IPS DF 19.7 (cell line): ENCODE measurements around the gene SLC44A5.
"Not testable (repeated sequence)": the region's sequence is repeated elsewhere in the genome, so short reads cannot be mapped to it uniquely, and the experiment has no call there.

Source experiments
- DNase-seq: peaks from one replicate; pipeline ENCODE4 v3.0.0-alpha.2; 2013; ENCODE audit warnings: low read depth, low spot score

The SLC44A5 gene

DNA sequence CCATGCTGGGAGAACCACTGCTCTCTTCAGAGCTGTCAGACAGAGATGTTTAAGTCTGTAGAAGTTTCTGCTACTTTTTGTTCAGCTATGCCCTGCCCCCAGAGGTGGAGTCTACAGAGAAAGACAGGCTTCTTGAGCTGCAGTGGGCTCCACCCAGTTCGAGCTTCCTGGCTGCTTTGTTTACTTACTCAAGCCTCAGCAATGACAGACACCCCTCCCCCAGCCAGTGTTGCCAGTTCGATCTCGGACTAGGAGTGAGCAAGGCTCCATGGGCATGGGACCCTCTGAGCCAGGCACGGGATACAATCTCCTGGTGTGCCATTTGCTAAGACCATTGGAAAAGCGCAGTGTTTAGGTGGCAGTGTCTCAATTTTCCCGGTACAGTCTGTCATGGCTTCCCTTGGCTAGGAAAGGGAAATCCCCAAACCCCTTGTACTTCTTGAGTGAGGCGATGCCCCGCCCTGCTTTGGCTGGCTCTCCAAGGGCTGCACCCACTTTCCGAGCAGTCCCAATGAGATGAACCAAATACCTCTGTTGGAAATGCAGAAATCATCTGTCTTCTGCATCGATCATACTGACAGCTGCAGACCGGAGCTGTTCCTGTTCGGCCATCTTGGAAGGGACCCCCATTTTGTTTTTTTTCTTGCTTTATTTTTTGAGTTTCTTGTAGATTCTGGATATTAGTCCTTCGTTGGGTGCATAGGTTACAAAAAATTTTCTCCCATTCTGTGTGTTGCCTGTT is 429.5 kb downstream of the SLC44A5 start:
- DNase-seq, result not testable (repeated sequence)

DNA sequence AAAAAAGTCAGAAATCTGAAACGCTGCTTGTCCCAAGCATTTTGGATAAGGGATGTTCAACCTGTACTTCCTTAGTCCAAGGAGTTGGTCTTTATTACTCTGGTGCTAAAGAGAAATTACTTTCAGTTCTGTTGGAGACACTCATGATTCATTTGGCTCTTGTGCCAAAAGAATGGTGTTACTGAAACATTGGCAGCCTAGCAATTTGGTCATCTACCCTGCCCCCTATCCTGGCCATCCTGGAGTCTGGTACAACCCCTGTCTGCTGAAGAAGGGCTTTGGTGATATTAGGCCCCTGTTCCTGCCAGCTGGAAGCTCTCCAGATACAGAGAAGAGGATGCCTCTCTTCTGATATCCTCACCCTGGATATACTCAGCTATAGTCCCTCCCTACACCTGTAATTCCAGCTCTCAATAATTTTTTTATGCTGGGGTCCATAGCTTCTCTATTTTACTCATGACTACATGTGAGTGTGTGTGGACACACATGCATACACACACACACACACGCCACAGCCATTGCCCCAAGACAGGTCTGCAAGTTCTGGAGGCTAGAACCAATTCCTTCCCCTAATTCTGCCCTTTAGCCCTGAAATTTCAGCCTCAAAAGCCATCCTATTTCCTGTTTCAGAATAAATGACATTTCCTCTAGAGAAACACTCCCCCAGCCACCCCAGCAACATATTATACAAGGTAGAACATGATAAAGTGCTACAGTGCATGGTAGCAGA is 436.7 kb downstream of the SLC44A5 start:
- no peak for DNase-seq

DNA sequence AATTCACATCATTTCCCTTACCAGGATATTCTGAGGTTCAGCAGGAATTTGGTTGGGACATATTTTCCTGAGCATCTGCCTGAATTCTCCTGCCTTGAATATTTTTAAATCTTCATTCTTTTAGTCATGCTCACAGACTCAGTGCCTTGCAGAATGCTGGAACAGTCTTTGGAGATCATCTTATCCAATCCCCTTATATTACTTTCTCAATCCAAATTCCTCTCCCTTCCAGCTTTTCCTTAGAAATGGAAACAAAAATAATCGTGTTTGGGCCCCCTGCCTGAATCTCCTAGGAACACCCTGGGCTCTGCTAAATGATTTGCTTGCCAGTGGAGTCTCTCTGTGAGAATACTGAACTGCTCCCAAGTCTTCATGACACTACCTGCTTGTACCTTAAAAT is 438.4 kb downstream of the SLC44A5 start:
- DNase-seq, result no peak

DNA sequence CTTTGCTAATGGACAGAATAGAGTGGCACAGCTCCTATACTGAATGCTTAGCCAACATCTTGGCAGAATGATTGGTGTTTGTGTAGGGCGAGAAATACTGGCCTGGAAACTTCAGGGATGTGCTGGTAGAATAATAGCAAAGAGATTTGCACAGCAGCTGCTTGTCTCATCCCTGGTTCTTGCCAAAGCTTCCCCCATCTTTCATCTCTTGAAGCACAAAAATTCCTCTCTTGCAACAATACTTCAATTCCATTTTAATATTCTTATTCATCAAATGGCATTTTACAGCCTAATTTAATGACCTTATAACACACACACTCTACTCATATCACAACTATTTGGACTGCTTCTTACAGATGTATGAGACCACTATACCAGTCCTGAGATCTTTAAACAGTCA is 439.0 kb downstream of the SLC44A5 start:
- no peak for DNase-seq

DNA sequence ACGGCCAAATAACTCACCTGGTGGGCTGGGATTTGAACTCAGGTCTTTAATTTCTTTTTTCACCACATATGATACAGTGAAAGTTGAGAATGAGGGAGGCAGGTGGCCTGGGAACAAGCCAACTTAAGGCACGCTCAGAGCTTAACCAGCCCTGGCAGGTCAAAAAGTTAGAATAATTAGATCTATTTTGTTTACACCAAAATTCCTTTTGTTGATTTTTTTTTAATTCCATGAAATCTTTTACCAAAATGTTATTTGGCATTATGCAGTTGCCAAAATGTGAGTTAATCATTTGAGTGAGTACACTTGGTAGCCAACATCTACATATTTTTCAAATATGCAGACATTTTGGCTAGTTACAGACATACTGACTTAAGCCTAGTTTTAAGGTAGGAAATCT is 439.9 kb downstream of the SLC44A5 start:
- no peak for DNase-seq

DNA sequence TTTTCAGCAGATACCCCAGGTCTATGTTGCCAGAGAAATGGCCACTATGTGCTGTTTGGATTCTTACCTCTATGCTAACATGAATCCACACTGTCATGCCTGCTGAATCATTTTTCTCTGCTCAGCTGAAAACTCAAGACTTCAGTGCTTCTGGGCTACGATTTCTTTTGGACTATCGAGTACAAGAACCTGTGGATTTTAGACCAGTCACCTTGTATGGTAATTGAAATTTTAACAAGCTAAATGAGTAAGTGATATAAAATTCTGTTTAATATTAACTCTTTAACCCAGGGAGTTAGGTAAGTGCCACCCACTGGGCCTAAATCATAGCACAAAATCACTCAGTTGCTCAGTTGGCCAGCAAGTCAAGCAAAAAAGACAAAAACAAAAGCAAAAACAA is 440.9 kb downstream of the SLC44A5 start:
- no peak for DNase-seq

DNA sequence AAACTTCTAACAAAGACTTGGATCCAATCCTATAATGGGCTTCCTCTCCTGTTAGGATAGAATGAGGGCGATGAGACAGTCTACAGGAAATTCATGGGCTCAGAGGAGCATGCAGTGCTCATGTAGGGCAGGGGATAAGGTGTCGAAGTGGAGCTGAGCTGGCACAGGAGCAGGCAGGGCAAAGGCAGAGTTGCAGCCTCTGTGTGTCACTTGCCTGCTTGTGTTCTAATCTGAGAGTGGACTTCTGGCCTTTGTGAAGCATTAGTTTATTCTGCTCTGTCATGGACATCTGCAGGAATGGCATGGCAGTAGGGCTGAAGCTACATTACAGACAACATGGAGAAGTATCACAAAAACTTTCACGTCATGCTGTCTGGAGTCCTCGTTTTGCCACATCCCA is 444.1 kb downstream of the SLC44A5 start:
- no peak for DNase-seq

DNA sequence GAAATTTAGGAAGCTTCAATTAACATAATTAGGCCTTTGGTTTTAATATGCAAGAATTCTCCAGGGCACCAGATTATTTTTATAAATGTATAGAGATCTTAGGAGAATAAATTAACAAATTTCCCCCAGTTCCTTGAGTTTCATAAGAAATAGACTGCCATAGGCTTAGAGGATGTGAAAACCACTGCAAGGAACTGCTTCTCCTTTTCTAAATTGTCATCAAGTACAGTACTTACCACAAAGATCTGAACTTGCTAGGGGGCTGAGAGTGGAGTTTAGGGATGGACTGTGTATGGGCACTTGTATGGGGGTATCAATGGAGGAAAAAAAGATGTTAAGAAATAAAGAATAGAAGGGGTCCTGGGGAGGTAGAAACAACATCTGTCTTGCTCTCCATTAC is 445.6 kb downstream of the SLC44A5 start:
- no peak for DNase-seq

DNA sequence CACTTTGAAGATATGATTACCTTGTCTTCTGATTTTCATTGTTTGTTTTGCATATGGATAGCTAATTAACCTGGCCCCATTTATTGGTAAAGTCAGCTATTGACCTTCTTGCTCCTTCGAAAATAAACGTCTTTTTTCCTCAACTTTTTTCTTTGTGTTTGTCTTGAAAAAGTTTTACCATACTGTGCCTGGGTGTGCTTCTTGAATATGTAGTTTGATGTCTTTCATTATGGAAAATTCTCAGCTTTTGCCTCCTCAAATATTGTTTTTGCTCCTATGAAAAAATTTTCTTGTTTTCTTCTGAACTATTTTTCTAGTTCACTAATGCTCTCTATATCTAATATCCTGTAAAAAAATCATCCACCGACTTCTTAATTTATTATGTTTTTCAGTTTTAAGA is 451.8 kb downstream of the SLC44A5 start:
- no peak for DNase-seq
